ENCODE results near the gene SHC4.
"Not testable (repeated sequence)": the region's sequence is repeated elsewhere in the genome, so short reads cannot be mapped to it uniquely, and the experiment has no call there.

Gene SHC4

DNA sequence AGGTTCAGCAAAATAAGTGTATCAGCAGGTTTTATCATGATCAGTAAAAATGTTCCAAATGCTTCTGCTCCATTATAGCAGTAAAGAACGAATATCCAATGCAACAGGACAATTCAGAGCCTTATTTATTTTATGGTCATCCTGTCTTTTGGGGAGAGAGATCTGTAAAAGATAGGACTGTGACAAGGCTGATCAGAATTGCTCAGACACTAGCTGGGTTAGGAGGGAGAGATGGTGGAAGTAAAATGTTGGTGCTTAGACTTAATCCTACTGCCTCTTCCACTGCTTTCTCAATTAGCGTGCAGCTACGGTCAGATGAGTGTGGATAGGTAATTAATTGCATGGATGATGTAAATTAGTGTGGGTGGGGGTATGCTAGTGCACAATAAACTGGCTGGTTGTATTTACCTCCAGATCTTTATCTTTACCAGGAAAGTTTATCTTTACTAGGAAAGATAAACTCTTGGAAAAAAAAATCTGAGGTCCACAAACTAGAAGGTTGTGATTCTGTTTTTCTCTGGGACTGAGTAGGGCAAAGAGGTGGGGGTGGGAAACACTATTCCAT, 83.6 kb downstream of the SHC4 start:
- DNase-seq (ENCODE audit: low read depth): no peak

DNA sequence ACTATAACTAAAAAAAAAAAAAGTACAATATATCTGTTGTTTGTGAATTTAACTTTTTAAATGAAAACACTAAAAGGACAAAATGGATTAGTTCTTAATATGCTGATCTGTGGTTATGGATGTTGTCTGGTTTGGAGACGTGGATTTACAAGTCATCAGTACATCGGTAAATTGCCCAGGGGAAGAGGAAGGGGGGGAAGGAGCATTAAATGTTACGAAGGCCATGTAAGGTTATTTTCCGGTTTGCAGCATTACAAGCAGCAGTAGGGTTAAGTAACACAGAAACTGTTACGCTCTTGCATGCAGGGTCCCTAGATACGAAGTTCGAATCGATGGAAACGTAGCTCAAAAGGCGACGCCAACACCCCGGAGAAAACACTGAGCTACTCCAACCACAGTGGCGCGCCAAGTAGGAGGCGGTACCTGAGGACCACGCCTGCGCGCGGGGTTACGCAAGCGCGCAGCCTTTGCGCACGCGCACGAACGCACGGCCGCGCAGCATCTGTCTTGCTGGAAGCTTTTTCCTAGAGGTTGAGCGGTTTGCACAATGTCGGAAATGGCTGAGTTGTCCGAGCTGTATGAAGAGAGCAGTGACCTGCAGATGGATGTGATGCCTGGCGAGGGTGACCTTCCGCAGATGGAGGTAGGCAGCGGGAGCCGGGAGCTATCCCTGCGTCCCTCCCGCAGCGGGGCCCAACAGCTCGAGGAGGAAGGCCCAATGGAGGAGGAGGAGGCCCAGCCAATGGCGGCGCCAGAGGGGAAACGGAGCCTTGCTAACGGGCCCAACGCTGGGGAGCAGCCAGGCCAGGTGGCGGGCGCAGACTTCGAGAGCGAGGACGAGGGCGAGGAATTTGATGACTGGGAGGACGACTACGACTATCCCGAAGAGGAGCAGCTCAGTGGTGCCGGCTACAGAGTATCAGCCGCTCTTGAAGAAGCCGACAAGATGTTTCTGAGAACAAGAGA, 85.8 kb downstream of the SHC4 start, which contains the start of gene EID1:
TSS of gene EID1 (plus strand) at position 505 of the 966 bp plus-strand sequence. CDS start at position 548, 43 bp downstream.
- peak; percentile 93 for DNase-seq (ENCODE audit: low read depth)

DNA sequence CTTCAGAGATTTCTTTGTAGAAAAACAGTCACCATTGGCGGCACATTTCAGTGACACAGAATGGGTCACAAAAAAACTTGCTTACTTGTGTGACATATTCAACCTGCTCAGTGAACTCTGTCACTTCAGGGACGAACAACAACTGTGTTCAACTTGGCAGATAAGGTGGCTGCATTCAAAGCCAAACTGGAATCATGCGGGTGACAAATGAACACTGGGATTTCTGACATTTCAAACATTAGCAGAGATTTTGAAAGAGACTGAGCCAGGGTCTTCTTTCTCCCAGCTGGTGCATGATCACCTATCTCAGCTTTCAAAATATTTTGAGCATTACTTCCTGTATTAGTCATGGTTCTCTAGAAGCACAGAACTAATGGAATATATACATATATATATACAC, 87.7 kb downstream of the SHC4 start:
- peak; percentile 49 for DNase-seq (ENCODE audit: low read depth)

DNA sequence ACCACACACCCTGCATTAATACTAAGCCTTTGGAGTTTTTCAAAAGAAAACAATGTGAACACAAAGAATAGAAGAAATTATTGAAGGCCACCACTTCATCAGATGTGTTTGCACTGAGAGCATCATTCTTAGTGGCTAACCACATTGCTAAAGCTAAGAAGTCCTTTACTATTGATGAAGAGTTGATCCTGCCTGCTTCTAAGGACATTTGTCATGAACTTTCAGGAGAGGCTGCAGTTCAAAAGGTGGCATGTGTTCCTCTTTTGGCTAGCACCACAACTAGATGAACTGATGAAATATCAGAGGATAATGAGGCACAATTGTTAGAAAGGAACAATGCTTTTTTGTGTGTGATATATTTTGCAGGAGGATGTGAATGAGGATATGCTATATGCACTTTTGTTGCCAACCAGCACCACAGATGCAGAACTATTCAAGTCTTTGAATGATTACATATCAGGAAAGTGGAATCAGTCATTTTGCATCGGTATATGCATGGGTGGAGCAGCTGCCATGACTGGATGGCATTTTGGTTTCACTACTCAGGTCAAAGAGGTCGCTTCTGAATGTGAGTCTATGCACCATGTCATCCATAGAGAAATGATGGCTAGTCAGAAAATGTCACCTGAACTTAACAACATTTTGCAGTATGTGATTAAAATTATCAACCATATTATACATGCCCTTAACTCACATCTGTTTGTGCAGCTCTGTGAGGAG, 88.3 kb downstream of the SHC4 start:
- no peak for DNase-seq (ENCODE audit: low read depth)

DNA sequence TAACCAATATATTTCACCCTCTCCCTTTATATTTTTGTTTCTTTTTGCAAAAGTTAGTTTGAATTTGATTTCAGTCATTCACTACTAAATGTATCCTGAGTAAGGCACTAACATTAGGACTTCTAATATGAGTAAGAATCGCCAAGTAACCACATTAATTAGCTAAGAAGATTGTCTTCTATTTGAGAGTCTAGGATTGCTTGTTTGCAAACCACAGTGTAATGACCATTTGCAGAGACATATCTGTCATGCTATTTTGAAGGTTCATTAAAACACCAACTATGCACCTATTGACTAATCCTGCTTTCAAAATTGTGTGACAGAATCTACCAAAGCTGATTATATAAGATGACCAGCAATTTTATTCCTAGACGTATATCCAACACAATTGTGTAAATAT, 91.1 kb downstream of the SHC4 start:
- no peak for DNase-seq (ENCODE audit: low read depth)

DNA sequence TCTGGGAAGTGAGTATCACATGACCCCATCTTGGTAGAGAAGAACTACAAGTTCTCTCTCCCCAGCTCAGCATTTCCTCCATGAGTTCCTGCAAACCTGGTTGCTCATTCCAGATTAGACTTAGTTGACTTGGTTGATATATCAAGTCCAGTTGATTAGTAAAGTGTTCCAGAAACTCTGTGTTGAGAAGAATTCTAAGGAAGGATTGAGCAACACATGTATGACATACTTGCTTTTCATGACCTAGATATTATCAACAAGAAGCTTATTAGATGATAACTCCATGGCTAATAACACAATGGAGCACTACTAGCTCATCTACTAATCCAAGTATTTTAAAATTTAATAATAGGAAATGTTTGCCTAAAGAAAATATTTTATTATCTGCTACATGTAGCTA, 92.2 kb downstream of the SHC4 start:
- DNase-seq (ENCODE audit: low read depth): no peak

DNA sequence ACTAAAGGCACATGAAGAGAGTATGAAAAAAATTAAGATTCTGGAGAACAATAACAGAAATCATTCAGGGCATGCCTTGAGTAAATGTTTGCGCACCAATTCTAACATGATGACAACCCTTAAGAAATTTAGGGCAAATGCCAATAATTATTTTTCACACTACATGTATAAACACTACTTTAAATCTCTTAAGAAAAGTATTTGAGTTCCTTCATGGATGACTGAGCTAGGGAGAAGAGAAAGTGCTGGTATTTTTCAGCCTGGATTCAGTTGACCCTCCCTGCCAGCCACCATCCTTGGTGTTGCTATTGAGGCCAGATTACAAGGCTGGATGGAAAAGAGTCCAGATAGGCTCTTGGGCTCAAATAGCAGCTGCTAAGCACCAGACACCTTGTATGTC, 93.8 kb downstream of the SHC4 start:
- no peak for DNase-seq (ENCODE audit: low read depth)

DNA sequence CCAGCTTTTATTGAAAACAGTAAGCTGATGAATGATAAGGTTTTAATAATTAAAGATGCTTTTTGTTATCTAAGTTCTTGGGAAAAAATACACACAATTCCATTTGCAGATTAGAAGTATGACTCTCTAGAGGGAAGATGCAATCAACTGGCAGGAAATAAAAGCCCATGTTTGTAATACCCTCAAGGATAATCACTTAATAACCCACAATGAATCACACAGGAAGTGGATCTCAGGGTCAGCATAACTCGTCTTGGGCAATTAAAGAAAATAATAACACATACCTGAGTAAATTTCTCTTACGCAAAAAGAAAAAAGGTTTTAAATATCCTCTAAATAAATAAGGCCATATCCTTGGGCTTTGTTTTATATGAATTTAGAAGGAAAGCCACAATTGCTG, 95.2 kb downstream of the SHC4 start:
- peak; percentile 88 for DNase-seq (ENCODE audit: low read depth)

DNA sequence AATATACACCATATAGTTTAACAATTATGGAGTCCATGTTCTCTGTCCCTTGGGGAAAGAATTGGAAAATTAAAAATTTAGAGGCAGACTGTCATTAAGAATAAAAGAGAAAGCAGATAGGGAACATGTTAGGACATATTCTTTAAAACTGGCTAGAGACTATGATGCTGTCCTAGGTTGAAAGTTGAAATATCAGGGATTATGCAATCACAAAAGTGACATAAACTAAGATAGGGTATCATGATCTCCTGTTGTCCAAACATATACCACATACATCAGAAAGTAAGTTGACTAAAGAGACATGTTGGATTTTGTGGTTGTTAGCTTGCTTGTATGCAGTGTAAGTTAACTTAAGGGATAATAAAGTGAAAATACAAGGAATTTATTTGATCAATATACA, 95.7 kb downstream of the SHC4 start:
- no peak for DNase-seq (ENCODE audit: low read depth)

DNA sequence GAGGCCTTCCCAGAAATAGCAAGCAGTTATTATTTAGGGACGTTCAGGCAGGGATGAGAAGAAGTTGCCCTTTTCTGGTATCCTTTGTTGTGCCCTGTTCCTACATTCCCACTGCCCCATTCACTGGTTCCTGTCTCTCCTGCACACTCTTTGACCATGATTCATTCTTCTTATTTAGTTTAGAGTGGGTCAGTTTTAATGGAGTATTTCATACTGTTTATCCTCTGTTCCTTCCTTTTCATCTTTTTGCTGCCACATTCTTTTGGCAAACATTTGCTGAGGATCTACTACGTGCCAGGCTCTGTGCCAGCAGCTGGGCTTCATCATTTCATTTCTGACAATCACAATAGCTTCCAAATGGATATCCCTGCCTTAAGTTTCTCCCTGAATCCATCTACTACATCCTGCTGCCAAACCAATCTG, 97.6 kb downstream of the SHC4 start:
- peak; percentile 71 for DNase-seq (ENCODE audit: low read depth)

DNA sequence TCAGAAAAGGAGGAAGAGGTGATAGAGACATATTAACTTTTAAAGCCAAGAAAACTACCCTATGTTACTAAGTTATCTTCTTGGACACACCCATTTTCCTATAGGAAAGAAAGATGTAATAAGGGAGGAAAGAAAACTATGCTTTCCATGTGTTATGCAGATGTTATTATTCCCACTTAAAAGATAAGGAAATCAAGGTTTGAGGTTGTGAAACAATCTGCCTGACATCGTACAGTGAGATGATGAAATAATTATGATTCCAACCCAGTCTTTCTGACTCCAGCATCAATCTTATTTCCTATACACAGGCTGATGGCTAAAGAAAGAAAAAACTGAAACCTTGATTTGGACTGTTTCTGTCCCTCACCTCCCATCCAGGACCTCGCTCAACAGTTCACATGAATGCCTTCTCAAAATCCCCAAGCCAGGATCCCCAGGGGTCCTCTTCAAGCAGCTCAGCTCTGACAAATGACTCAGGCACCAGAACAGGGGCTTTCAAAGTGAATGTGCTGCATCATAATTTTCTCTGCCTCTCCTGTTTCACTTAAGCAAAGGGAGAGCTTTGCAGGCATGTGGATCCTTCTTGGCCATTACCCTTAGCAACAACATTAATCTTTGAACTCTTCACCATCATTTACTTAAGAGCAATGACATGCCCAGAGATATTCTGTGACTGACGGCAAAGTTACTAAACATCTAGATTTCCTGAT, 98.2 kb downstream of the SHC4 start:
- DNase-seq (ENCODE audit: low read depth): peak; percentile 70

DNA sequence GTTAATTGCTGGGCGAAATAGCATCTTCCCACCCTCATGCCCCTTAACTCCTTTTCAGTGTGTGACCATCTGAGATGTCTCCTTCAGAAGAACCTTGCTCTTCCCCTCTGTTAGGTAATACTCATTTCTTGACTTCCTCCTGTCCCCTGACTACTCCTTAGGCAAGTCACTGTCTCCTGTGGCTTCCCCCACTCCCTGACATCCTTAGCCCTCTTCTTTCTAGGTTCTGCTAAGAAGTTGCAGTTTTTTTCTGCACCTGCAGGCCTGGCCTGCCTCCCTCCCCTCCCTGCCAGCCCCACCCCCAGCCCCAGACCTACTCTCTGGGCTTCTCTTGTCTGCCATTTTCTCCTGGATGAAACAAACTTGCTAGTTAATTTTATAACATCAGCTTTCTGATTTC, 101.0 kb downstream of the SHC4 start:
- no peak for DNase-seq (ENCODE audit: low read depth)

DNA sequence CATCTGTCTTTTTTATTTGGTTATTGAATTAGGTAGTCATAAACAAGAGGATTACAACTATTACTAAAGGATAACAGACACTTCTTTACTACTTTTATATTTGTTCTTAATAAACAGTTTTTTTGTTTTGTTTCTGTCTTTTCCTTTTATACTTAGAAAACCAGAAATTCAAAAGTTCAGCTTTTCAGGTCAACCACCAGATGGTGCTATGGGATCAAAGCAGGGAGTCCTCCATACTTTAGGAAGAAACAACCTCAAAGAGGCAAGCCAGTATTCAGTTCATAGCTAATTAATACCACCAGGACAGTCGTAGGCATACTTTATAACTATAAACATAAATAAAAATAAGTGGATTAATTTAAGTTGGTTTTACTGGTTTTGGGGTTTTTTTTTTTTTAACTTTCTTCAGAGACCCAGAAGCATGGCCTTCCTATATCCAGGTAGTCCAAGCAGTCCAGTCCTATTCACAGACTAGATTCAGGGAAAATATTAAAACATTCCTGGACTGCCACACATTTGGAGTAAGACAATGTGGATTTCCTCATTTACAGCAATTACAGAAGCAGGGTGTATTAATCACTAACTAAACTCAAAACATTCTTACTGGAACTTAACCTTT, 101.8 kb downstream of the SHC4 start:
- DNase-seq (ENCODE audit: low read depth): peak; percentile 80

DNA sequence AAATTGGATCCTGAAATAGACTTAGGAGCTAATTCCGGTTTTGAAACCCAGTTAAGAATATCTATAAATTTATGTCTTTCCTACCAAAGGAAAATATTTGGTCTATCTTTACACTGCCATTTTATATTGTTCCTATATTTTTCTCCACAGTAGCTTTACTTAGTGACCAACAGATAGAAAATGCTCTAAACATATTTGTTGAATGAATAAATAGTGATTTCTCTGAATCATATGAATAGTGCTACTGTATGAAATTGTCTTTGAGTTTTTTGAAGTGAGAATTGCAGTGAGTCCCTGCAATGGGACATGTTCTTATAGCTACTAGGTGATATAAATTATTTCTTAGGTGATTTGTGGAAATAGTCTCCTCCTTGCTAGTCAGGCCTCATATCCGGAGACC, 104.3 kb downstream of the SHC4 start:
- DNase-seq (ENCODE audit: low read depth): peak; percentile 65

DNA sequence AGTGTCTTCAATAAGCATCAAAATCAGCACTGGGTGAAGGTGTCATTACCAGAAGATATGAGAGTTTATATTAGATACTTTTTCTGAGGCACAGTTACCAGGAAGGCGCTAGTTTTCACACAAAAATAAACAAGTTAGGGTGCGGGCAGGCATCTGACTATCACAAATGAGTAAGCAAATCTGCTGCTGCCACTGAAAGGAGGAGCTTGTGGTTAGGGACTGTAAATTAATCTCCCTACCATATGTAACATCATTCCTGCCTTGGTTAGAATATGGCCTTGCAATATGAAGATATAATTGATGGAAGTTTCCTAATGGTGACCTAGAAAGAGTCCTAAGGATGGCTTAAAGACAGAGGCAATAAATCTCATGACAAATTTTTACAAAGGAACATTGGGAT, 105.3 kb downstream of the SHC4 start:
- peak; percentile 79 for DNase-seq (ENCODE audit: low read depth)

DNA sequence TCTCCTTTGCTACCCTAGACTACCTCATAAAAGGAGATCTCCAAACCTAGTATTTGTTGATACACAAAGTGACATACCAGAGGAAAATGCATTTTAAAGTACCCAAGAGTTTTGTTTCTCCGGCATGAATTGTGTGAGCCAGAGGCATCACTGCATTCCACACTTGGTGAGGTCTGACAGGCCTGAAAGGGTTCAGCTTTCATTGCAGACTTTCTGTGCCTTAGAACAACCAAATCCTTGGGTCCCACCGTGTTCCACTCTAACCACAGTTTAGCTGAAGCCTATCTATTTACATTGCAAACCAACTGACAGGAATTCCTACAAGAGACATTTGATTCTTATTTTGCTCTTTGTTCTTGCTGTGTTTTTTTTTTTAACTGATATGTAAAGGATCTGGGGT, 106.8 kb downstream of the SHC4 start:
- DNase-seq (ENCODE audit: low read depth): no peak

DNA sequence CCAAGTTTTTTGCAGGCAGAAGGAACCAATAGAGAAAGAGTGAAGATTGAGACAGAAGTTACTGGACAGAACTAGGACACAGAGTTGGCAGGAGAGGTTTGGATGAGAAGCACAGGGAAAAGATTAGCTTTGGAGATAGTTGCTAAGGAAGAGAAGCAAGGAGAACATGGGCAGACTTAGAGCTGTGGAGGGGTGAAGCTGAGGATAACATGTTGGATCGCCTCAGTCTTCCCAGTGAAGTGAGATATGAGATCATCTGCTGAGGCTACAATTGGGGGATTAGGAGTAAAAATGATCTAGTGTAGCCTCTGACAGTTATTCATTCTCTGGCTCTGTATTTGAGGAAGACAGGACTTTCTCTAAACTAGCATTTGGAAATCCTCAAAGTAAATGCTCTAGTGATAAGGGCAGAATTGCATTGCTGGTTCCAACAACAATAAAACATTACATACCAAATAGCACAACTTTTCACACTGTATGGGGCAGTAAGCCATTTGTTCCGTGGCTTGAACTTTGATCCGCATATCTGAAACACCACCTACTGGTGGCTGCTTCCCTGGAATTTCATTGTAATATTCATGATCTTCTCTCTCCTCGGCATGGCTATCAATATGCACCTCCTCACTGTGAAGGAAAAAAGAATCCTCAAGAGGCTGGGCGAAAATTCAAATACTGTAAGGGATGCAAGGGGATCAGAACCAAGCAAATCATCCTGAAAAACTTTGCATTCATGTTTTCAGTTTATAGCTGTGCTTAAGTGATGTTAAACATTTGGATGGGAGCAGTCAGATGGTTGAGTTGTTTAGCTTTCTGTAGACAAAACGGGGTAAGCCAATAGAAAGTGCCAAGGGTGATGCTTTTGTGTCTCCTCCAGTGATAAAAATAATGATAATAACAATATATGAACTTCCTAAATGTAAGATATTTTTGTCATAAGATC, 107.9 kb downstream of the SHC4 start:
- DNase-seq (ENCODE audit: low read depth): peak; percentile 67

DNA sequence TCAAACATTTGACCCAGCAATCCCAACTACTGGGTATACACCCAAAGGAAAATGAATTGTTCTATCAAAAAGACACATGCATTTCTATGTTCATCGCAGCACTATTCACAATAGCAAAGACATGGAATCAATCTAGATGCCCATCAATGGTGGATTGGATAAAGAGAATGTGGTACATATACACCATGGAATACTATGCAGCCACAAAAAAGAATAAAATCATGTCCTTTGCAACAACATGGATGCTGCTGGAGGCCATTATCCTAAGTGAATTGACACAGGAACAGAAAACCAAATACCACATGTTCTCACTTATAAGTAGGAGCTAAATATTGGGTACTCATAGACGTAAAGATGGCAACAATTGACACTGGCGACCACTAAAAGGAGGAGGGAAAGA, 109.3 kb downstream of the SHC4 start:
- not testable (repeated sequence) for DNase-seq (ENCODE audit: low read depth)

DNA sequence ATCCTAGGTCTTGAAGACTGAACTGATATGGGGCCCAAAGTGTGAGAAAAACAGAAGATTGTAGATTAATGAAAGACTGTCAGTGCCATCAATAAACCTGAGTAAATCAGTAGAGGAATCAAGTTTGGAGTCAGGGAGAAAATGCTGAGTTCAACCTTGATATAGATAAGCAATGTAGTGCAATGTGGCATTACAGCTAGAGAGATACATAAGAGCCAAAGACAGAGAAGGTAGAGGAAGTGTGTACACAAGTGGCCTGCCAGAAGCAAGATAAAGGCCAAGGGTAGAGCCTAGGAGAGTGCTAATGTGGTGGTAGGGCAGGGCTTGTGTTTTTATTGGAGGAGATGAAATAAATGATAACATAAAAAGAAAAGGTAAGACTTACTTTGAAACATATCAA, 111.8 kb downstream of the SHC4 start:
- no peak for DNase-seq (ENCODE audit: low read depth)

DNA sequence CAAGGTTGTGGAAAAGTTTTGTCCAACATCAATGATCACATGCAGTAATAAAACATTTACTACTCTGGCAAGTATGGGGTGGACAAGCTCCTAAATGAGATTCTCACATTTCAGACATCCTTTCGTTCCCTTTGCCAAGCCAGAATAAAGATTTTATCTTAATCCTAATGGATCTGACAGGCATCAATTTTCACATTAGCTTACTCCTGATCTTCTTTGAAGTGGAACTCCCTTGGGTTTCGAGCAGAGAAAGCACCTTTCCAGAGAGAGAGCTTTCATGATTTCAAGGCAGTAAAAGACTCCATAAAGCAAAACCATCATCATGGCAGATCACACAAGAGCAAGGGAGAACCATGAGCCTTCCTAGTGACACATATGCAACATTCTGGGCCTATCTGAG, 113.1 kb downstream of the SHC4 start:
- DNase-seq (ENCODE audit: low read depth): no peak

DNA sequence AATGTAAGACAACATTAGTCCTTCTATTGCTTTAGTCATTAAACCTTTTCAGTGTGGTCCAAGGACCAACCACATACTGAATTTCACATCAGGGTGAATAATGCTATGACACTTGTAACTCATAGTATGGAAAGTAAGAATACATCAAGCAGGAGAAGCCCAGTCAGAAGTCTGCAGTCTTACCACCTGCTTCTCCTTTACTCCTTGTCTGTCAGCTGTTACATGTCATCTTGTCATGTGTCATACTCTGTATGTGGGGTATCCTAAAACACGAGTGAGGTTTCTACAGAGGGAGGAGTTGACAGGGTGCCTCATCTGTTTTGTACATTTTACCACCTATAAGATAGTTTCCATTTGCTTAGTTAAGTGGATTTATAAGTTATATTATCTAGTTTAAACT, 118.6 kb downstream of the SHC4 start:
- no peak for DNase-seq (ENCODE audit: low read depth)

Measured in ELR (cell line).